ENCODE results near the gene MBD3L4. TPM values are rescaled to one million over a fixed set of nuclear protein-coding genes. Genes with fewer than 3 reads are reported as not detected.
A peak's percentile ranks its signal among the peaks of the same experiment; 100 is the strongest.

The MBD3L4 gene
- total and polyA plus RNA-seq, 8 donors = not detected

DNA sequence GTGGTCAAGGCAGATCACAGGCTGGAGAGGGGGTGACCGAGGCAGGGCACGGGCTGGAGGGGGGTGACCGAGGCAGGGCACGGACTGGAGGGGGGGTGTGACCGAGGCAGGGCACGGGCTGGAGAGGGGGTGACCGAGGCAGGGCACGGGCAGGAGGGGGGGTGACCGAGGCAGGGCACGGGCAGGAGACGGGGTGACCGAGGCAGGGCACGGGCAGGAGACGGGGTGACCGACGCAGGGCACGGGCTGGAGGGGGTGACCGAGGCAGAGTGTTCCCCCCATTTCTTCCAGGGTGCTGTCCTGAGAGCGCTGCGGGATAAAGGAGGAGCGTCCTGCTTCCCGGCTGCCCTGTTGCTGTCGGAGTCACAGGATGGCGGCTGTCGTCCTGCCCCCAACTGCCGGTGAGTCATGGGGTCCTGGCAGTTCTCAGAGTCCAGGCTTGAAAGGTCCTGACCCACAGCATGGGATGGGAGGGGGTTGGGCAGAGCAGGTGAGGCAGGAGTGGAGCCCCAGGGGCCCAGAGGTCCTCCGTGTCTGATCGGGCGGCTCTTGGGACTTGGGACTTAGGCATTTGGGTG is 34.8 kb upstream of the MBD3L4 start:
- peaks cover 9 to 51% of the 10 kb centered on the region in 2 donors for H3K9me3 ChIP-seq
- H3K27ac ChIP-seq = no peak overlapping the region
- TF ChIP-seq, protein P1, sequence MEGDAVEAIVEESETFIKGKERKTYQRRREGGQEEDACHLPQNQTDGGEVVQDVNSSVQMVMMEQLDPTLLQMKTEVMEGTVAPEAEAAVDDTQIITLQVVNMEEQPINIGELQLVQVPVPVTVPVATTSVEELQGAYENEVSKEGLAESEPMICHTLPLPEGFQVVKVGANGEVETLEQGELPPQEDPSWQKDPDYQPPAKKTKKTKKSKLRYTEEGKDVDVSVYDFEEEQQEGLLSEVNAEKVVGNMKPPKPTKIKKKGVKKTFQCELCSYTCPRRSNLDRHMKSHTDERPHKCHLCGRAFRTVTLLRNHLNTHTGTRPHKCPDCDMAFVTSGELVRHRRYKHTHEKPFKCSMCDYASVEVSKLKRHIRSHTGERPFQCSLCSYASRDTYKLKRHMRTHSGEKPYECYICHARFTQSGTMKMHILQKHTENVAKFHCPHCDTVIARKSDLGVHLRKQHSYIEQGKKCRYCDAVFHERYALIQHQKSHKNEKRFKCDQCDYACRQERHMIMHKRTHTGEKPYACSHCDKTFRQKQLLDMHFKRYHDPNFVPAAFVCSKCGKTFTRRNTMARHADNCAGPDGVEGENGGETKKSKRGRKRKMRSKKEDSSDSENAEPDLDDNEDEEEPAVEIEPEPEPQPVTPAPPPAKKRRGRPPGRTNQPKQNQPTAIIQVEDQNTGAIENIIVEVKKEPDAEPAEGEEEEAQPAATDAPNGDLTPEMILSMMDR (IDR thresholded peaks at IDR 0.05) = no peak
- H3K36me3 ChIP-seq = peaks cover 0 to 93% of the 10 kb centered on the region in 2 donors
- intact Hi-C loops (cut with DNase I) = no loop called here
- DNase-seq (no peak), ATAC-seq (no peak)
- peaks cover 6 to 13% of the 10 kb centered on the region in 2 donors for H3K4me1 ChIP-seq
- H3K27me3 ChIP-seq = no peaks in the 10 kb centered on the region
- no peak overlapping the region for H3K4me3 ChIP-seq

DNA sequence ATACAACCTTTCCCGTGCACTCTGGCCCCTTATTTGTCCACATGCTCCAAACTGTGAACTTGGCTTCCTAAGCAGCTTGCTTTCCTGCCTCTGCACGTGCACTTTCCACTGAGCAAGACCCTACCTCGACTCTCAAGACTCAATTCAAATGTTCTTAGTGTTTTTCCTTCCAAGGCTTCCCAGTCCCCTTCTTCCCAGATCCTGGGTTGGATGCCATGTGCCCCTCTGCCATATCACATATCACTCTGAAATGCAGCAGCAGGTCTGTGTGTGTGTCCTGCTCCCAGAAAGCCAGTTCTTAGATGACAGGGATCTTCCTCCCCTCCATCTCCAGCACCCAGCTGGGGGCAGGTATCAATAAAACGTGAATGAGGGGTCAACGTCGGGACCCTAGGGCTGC is 32.6 kb upstream of the MBD3L4 start:
- Histone ChIP-seq H3K27me3 (no peaks in the 10 kb centered on the region), H3K4me3 (no peak overlapping the region), H3K9me3 (peaks cover 3 to 28% of the 10 kb centered on the region in 2 donors), H3K36me3 (peaks cover 0 to 71% of the 10 kb centered on the region in 2 donors), H3K4me1 (peaks cover 6 to 17% of the 10 kb centered on the region in 2 donors), H3K27ac (no peak overlapping the region)
- ATAC-seq (no peak), DNase-seq (no peak)
- intact Hi-C loops (cut with DNase I) = no loop called here
- TF ChIP-seq, protein P1 (IDR thresholded peaks at IDR 0.05) = no peak

DNA sequence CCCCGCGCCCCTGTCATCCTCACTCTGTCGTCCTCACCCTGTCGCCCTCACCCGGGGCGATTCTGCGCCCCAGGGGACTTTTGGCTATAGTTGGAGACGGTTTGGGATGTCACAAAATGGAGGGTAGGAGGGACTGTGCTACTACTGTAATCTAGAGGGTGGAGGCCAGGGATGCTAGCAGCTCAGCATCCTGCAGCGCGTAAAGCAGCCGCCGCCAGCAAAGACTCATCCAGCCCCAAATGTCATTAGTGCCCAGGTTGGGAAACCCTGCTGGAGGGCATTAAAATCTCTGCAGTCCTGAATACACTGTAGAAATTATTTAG is 29.9 kb upstream of the MBD3L4 start:
- ATAC-seq = no peak
- no peak for DNase-seq
- TF ChIP-seq, protein P1 (IDR thresholded peaks at IDR 0.05) = no peak
- H3K36me3 ChIP-seq = peaks cover 0 to 44% of the 10 kb centered on the region in 2 donors
- peak overlapping the region; percentile 44 to 93 for H3K27ac ChIP-seq
- peak overlapping the region; percentile 92 to 99 for H3K4me3 ChIP-seq
- peaks cover 0 to 1% of the 10 kb centered on the region in 2 donors for H3K9me3 ChIP-seq
- intact Hi-C loops (cut with DNase I) = no loop called here
- H3K4me1 ChIP-seq = peaks cover 6 to 17% of the 10 kb centered on the region in 2 donors
- no peaks in the 10 kb centered on the region for H3K27me3 ChIP-seq

DNA sequence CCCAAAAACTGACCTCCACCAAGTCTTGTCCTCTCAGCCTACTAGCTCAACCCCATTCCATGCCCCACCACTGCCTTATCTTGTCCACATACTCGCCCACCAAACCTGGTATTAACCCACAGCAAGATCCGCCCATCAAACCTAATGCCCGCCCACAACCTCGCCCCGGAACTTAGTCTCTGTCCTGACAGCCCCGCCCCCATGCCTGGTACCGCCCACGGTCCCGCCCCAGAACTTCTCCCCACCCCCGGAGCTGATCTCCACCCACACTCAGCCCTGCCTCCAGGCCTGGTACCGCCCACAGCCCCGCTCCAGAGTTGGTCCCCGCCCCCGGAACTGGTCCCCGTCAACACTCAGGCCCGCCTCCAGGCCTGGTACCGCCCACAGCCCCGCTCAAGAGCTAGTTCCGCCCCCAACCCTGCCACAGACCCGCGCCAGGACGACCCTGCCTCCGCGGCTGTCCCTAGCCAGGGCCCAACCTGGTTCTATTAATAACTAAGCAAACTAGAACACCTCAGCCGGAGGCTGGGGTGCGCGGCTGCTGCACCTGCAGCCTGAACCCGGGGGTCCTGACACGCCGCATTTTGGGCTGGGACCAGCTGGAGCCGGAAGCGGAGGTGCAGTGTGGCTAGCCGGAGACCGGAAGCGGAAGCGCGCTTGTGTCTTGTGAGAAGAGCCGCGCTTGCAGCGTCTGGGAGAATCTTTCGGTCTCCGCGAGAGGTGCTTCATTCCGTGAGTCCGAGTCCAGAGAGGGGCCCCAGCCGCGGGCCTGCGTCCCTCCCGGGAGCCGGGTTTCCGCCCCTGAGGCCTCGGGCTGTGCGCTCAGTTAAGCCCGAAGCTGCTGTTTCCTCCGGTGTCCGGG is 29.3 kb upstream of the MBD3L4 start, which contains the start of gene ZNF557:
Gene ZNF557 (plus strand): TSS at position 662 of the 862 bp plus-strand sequence. CDS start 5,372 bp downstream, outside the sequence.
- ATAC-seq = peak; percentile 100
- Histone ChIP-seq H3K27me3 (no peaks in the 10 kb centered on the region), H3K36me3 (peaks cover 0 to 38% of the 10 kb centered on the region in 2 donors), H3K4me3 (peak within 1 kb of the TSS; percentile 92 to 99), H3K27ac (peak within 1 kb of the TSS; percentile 44 to 93), H3K9me3 (no peaks in the 10 kb centered on the region), H3K4me1 (peaks cover 6 to 17% of the 10 kb centered on the region in 2 donors)
- TF ChIP-seq, protein P1 (IDR thresholded peaks at IDR 0.05) = no peak
- peak; percentile 93 to 100 (median 98) for DNase-seq
- intact Hi-C loops (cut with DNase I) = no loop called here

DNA sequence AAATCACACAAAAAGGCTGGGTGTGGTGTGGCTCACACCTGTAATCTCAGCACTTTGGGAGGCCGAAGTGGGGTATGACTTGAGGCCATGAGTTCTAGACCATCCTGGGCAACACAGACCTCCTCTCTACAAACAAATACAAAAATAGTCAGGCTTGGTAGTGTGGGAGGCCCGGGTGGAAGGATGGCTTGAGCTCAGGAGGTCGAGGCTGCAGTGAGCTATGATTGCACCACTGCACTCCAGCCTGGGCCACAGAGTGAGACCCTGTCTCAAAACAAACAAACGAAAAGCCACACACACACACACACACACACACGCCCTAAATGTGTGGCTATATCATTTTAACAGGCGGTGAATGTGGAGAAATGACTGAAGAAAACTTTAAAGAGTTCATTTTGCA is 28.6 kb upstream of the MBD3L4 start:
- Histone ChIP-seq H3K4me3 (peak overlapping the region in 1 of 2 donors; percentile 99), H3K4me1 (peaks cover 6 to 17% of the 10 kb centered on the region in 2 donors), H3K27me3 (no peaks in the 10 kb centered on the region), H3K27ac (peak overlapping the region in 1 of 2 donors; percentile 93), H3K36me3 (peaks cover 0 to 31% of the 10 kb centered on the region in 2 donors), H3K9me3 (no peaks in the 10 kb centered on the region)
- ATAC-seq (no peak), DNase-seq (no peak)
- TF ChIP-seq, protein P1 (IDR thresholded peaks at IDR 0.05) = no peak
- intact Hi-C loops (cut with DNase I) = no loop called here
